Upper lobe of left lung (tissue), 4 donors: ENCODE data around the gene RPUSD3.

Source experiments
- POLR2A ChIP-seq, 4 donors: fragments of 450-650 bp; IDR thresholded peaks; one replicate each; pipeline ENCODE4 v1.5.1; 2016 to 2017; ENCODE audit warnings: antibody characterized with exemption in 4 of 4, mild to moderate bottlenecking in 2 of 4
- POLR2AphosphoS5 ChIP-seq, 2 donors: sonication (generic); formaldehyde crosslinking; IDR thresholded peaks; one replicate each; pipeline ENCODE4 v1.5.1; 2017; ENCODE audit warnings: antibody characterized with exemption in 2 of 2
- TF ChIP-seq, protein P1 (sequence below), 6 experiments: fragments of 450-650 bp in 4 of 6; fragments of 200-600 bp in 2 of 6; sonication (generic) in 2 of 6; IDR thresholded peaks; one replicate each; pipeline ENCODE4 v1.5.1; 2016 to 2019; ENCODE audit warnings: antibody characterized with exemption in 6 of 6

- TF ChIP-seq, protein P1, sequence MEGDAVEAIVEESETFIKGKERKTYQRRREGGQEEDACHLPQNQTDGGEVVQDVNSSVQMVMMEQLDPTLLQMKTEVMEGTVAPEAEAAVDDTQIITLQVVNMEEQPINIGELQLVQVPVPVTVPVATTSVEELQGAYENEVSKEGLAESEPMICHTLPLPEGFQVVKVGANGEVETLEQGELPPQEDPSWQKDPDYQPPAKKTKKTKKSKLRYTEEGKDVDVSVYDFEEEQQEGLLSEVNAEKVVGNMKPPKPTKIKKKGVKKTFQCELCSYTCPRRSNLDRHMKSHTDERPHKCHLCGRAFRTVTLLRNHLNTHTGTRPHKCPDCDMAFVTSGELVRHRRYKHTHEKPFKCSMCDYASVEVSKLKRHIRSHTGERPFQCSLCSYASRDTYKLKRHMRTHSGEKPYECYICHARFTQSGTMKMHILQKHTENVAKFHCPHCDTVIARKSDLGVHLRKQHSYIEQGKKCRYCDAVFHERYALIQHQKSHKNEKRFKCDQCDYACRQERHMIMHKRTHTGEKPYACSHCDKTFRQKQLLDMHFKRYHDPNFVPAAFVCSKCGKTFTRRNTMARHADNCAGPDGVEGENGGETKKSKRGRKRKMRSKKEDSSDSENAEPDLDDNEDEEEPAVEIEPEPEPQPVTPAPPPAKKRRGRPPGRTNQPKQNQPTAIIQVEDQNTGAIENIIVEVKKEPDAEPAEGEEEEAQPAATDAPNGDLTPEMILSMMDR (IDR thresholded peaks at IDR 0.05): no peak
- TF ChIP-seq POLR2AphosphoS5 (IDR thresholded peaks at IDR 0.05) (no peak), POLR2A (IDR thresholded peaks at IDR 0.05) (no peak)
These were observed 25.0 kb downstream of the RPUSD3 start for GRCh38 chr3:9818666-9819335.
